CD4-positive, alpha-beta T cell treated with Interleukin-21 for 1 hour (primary cell): ENCODE data around the gene PSD4.
"Not testable (repeated sequence)": the region's sequence is repeated elsewhere in the genome, so short reads cannot be mapped to it uniquely, and the experiment has no call there.

ENCODE experiments used
- DNase-seq: peaks from one replicate; pipeline ENCODE4 v3.0.0-alpha.2; 2020

Gene PSD4

DNA sequence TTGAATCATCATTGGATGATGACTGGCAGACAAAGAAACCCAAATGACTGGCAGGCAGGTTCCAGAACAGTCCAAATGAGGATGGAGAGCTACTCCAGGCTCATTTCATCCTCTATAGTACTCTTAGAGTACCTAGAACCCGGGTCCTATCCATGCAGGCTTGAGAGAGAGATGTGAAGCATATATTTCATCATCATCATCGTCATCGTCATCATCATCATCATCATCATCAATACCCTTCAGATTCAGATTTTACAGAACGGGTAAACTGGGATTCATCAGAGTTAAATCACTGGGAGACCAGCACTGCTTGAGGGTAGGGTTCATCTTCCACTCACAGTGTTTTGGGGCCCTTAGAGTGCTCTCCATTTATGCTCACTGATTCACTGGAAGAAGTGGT, 52.7 kb downstream of the PSD4 start:
- DNase-seq: no peak

DNA sequence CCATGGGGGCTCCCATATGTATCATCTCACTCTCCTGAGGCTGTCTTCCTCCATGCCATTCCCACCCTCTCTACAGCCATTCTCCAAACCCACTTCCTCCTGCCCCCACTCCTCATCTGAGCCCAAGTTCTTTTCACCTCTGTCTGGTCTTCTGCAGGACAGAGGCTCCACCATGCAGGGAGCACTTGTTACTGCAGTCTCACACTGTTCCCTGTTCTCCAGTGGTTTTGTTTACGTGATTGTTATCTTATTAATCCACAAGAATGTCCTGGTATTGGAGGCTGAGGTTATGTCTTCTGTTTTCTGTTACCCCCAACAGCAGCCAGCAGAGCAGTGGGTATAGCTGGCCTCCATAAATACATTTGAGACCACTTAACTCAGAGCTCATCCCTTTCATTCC, 53.5 kb downstream of the PSD4 start:
- no peak for DNase-seq

DNA sequence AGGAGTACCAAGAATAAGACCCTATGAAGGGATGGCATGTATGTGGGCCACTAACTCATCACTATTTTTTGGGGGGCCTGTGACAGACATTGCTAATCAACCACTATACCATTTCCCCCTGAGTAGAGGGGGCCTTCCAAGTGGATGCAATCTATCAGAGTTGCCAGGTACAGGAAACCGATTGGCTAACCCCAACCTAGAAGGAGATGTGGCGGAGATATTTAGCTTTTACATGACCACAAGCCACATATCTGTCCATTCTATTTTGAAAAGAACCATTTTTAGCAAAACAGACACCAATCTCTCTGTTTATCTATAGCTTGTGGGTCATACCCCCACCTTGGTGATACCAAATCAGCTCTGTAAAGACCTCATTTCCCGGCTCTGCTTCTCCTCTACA, 53.9 kb downstream of the PSD4 start:
- no peak for DNase-seq

DNA sequence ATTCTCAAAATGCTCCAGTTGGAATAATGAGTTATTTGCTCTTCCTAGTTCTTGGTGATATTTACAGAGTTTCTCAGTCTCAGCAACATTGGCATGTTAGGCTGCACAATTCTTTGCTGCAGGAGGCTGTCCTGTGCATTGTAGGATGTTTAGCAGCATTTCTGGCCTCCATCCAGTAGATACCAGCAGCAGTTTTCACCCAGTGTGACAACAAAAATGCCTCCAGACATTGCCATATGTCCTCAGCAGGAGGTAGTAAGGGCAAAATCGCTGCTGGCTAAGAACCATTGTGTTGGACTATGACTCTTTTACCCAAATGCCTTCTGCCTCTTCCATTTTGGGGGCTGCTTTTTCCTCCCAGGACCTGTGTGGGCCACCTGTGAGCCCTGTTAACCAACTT, 54.6 kb downstream of the PSD4 start:
- no peak for DNase-seq

DNA sequence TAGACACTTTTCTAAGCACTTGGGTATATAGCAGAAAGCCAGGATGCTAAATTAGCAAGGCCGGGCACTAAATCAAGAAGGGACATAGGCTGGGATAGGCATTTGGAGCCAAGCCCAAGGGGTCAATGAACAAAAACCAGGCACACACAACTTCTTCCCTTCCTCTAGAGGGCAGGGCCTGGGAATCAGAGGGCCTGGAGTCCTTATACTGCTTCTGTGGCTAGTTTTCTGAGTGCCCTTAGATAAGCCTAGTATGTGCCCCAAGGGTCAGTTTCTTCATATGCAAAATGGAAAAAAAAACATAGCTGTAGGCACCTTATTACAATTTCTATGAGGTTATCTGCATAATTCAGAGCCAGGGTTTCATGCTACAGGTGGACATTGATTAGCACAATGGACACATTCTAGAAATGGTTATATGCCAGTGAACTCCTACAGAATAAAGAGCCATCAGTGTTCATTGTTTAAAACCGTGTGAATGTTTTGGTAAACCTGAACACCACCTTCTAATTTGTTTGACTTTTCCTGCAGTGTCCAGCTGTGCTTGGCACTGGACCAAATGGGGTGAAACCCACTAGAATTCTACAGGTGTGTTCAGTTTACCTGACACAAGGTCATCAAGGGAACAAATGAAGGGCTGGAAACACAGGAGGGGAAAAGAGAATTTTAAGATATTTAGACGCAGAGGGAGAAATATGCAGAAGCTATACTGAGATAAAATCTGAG, 55.4 kb downstream of the PSD4 start:
- DNase-seq: no peak

DNA sequence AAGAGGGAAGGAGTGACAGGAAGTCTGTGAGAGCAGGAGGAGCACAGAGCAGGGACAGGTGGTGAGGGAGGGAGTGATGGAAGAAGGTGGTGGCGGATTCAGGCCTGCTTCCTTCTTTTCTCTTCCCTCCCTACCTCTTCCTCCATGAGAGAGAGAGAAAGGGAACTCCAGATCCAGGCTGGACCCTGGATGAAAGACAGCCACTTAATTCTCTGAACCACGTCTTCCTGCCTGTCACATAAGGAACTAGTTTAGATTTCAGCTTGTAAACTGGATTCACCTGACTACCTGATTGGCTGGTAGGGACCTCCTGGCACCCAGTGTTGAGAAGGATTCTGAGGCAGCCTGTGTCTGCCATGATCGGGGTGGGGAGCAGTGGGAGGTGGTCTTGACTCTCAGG, 56.0 kb downstream of the PSD4 start:
- no peak for DNase-seq

- DNase-seq: no peak
Measured at GRCh38 chr2:113230531-113230930, 56.8 kb downstream of the PSD4 start.

DNA sequence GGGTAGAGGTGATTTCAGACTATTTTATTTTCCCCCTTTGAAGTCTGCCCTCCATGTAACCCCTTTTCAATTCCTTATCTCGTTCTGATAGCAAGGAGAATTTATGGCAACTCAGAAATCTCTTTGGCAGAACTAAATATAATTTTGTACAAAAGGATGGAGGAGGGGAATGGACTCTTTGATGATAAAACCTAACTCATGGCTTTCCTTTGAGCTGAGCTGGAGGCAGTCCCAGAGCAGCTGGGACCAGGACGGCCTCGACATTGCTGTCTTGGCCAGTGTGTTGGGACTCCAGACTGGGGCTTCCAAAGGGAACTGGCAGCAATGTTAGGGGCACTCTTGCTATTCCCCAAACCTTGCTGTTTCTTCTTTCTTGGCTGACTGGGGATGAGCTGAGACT, 57.3 kb downstream of the PSD4 start:
- DNase-seq: no peak

DNA sequence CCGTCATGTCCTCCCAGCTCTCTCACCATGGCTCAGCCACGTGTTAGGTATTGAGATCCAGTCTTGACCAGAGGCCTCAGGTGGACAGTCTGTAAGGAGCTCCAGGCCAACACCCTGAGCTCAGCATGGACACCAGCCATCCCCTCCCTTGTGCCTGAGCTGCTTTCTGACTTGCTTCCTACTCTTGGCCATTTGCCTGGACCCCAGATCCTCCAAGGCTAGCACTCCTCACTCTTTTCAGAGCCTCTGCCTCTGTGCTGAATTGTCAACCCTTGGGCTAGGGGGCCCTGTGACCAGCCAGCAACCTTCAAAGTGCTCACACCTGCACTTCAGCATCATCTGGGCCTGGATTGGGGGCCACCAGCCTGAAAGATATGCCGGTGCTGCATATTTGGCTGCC, 58.4 kb downstream of the PSD4 start:
- DNase-seq: no peak

DNA sequence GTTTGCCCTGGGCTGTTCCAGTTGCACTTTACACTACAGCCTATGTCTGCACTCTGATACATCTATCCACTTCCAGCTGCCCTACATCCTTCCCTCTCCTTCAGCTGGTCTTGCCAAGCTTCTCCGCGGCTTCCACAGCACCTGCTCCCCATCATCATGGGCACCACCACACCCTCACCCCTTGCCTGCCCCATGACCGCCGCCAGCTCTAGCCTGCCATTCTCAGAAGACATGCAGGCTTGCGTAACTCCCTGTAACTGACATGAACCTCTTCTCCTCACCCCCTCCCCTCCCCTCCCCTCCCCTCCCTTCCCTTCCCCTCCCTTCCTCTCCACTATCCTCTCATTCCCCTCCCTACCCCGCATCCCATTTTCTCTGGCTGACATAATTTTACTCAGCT, 59.0 kb downstream of the PSD4 start:
- DNase-seq: no peak

GRCh38 chr2:113233593-113234550, 60.1 kb downstream of the PSD4 start:
- DNase-seq: no peak

DNA sequence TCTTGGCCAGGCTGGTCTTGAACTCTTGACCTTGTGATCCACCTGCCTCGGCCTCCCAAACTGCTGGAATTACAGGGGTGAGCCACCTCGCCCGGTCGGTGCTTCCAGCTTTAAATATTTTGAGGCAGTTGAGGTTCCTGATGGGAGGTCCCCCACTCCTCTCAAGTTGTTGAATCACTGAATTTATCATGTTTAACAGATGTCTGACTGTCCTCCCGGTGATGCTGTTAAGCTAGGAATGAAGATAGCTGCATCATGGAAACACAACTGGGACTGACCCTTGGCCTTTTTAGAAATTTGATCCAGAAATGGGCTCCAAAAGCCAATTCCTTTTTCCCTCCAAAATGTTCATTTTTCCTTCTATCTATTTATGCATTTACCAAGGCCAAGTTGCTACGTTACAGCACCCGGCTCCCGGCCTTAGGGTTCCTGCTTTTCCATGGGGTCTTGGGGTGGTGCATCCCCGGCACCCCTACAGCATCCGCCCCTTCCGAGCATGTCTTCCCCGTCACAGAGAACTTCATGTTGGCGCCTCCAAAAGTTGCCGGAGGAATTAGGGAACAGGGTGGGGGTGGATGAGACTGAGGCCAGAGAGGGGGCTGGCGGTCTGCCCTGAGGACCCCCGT, 61.1 kb downstream of the PSD4 start:
- DNase-seq: no peak

DNA sequence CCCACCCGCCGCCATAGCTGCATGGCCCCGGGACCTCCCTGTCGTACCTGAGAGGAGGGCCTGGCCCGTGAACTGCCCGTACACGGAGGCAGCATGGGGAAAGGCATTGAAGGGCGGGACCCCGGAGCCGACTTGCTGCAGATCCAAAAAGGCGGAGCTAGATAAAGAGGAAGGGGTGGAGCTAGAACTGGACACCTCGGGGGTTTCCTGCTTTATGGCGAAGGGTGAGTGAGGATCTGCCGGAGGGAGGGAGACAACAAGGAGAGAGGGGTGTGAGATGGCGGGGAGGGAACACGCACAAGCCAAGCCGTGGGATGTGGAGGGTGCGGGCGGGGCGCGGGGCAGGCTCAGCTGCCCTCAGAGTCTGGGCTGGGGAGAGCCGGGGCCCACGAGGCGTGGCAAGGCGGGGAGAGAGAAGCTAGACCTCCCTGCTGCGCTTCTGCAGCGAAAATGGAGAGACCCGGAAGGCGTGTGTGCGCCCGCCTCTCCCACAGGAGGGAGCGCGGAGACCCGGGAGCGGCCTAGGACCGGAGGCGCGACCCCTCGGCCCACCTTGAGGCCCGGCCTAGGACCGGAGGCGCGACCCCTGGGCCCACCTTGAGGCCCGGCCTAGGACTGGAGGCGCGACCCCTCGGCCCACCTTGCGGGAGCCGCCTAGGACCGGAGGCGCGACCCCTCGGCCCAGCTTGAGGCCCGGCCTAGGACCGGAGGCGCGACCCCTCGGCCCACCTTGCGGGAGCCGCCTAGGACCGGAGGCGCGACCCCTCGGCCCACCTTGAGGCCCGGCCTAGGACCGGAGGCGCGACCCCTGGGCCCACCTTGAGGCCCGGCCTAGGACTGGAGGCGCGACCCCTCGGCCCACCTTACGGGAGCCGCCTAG, 61.8 kb downstream of the PSD4 start:
- not testable (repeated sequence) for DNase-seq

GRCh38 chr2:113236367-113237159, 62.8 kb downstream of the PSD4 start:
- no peak for DNase-seq

DNA sequence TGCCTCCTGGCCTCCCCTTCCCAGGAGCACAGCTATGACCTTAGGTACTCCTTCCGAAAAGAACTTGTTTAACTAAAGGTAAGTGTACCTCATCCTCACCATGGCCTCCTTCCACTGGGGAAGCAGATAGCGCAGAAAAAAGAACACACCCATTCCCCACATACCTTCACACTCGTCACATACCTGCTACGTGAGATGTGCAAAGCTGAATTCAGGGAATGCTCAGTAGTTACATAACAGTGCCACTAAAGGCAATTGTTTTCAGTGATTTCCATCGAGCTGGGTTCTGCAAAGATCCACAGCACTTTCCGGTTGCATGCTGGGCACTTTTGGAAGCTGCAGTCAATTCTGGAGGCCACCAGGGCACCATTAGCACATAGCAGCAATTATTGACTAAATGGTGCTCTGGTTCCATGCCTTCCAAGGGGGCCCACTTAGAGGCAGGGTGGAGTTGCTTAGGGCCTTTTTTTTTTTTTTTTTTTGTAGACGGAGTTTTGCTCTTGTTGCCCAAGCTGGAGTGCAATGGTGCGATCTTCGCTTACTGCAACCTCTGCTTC, 63.9 kb downstream of the PSD4 start:
- no peak for DNase-seq

DNA sequence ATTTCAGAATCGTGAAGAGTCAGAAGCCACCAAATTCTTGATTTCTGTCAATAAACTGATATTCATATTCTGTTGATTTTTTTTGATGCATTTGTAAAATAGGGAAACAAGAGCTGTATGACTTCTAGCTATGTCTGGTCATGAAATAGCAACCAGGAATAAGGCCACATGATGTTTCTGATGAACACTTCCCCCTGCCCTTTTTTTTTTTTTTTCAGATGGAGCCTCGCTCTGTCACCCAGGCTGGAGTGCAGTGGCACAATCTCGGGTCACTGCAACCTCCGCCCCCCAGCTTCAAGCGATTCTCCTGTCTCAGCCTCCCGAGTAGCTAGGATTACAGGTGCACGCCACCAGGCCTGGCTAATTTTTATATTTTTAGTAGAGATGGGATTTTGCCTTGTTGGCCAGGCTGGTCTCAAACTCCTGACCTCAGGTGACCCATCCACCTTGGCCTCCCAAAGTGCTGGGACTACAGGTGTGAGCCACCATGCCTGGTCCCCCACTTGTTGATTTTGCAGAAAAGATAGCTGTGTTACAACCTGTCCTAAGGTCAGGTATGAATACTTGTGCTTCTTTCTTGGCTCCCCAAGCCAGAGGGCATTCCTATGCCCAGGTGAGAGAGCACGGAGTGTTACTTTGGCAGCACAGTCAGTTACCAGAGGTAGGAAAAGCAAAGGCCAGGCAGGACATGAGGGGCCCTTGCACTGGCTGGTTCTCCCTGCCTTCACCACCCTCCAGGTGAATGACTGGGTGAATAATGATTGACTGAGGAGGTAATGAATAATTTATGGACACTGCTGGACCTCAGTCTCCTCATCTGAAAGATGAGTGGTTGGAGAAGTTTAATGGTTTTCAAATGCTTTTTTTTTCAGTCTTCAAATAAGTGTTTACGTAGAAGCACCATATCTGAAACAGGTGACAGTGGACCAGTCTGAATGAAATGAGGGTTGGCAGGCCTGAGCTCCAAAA, 65.4 kb downstream of the PSD4 start:
- no peak for DNase-seq

- no peak for DNase-seq
Measured at GRCh38 chr2:113240150-113240914, 66.6 kb downstream of the PSD4 start.

DNA sequence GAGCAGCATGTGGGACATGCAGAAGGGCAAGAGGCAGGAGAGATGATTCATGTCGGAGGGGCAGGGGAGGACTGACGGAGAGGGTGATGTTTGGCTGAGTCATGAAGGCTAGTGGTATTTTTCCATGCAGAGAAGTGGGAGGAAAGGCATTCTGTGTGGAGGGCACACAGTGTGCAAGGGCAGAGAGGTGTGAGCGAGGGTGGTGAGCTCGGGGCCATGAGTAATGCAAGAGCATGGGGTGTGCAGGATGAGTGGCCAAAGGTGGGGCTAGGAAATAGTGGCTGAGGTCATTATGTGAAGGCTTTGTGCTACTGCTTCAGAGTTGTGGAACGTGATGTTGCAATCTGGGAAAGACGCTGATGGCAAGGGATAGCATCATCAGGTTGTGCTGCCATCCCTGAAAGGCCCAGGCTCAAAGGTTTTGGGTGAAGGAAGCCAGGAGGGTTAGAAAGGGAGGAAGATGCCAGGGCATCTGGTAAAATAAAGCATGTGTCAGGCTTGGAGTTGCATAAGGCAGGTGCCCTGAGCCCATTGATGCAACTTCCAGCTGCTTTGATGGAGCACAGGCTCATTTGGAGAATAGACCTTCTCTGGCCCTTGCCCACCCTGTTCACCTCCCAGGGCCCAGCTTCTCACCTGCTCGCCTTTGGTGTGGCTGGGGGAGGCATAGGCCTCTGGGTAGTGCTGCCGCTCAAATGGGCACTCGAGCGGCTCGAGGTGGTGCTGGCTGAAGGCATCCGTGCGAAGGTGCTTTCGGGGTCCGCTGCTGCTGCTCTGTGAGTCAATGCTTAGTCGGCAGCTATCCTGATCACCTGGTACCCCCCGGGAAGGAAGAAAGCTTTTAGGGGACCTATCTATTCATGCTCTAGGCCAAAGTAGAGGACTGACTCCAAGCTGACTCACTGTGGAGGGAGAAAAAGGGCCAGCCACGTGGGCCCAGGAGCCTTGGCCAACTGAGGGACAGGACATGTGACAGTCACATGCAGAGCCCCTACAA, 67.4 kb downstream of the PSD4 start:
- no peak for DNase-seq
